ENCODE results near the gene UMOD.

DNA sequence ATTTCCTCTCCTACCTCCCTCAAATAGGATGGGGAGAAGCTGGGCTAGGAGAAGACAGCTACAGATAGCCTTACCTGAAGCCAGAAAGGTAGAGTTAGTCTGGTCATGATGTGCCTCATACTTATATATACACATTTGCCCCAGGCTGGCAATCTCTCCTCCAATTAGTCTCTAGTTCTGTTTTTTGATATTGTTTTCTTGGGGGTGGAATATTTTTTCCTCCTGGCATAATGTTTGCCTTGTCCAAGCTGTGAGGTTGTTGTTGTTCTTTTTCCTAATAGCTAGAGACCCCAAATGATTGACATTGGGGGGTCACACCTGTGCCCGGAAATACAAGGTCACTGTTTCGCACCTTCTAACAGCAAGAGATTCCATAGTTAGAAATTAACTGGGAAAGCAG is at the start of gene UMOD:
- no peak for TF ChIP-seq EP300 (IDR thresholded peaks at IDR 0.05; ENCODE audit: borderline replicate concordance)
- no peak for TF ChIP-seq CREB1 (IDR thresholded peaks at IDR 0.05; ENCODE audit: low read depth)
- TF ChIP-seq, protein P1, sequence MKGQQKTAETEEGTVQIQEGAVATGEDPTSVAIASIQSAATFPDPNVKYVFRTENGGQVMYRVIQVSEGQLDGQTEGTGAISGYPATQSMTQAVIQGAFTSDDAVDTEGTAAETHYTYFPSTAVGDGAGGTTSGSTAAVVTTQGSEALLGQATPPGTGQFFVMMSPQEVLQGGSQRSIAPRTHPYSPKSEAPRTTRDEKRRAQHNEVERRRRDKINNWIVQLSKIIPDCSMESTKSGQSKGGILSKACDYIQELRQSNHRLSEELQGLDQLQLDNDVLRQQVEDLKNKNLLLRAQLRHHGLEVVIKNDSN (IDR thresholded peaks at IDR 0.05), result no peak
- no peak for TF ChIP-seq FOXM1 (IDR thresholded peaks at IDR 0.05; ENCODE audit: borderline replicate concordance, low read depth)
- no peak for TF ChIP-seq RAD21 (IDR thresholded peaks at IDR 0.05; ENCODE audit: low read depth)
- TF ChIP-seq, protein P2, sequence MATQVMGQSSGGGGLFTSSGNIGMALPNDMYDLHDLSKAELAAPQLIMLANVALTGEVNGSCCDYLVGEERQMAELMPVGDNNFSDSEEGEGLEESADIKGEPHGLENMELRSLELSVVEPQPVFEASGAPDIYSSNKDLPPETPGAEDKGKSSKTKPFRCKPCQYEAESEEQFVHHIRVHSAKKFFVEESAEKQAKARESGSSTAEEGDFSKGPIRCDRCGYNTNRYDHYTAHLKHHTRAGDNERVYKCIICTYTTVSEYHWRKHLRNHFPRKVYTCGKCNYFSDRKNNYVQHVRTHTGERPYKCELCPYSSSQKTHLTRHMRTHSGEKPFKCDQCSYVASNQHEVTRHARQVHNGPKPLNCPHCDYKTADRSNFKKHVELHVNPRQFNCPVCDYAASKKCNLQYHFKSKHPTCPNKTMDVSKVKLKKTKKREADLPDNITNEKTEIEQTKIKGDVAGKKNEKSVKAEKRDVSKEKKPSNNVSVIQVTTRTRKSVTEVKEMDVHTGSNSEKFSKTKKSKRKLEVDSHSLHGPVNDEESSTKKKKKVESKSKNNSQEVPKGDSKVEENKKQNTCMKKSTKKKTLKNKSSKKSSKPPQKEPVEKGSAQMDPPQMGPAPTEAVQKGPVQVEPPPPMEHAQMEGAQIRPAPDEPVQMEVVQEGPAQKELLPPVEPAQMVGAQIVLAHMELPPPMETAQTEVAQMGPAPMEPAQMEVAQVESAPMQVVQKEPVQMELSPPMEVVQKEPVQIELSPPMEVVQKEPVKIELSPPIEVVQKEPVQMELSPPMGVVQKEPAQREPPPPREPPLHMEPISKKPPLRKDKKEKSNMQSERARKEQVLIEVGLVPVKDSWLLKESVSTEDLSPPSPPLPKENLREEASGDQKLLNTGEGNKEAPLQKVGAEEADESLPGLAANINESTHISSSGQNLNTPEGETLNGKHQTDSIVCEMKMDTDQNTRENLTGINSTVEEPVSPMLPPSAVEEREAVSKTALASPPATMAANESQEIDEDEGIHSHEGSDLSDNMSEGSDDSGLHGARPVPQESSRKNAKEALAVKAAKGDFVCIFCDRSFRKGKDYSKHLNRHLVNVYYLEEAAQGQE (IDR thresholded peaks at IDR 0.05; ENCODE audit: low read depth), result no peak

All from Ishikawa (cell line).